Neural cell (in vitro differentiated cells): ENCODE data around the gene ZP2.

Experiments
- EZH2 ChIP-seq: fragments of 200-600, 300-800 bp; shearing (Covaris generic), sonication (generic); IDR thresholded peaks from 2 replicates; pipeline ENCODE4 v1.6.1; 2014; ENCODE audit warnings: antibody characterized with exemption, low read length, borderline replicate concordance, mild to moderate bottlenecking; ENCODE audit not compliant: insufficient read depth, poor library complexity, severe bottlenecking
- TF ChIP-seq, protein P1 (sequence below): fragments of 450-650 bp; IDR thresholded peaks from 2 replicates; pipeline ENCODE4 v1.5.1; 2014; ENCODE audit warnings: antibody characterized with exemption, mild to moderate bottlenecking, moderate library complexity; ENCODE audit not compliant: poor library complexity, severe bottlenecking

GRCh38 chr16:21205303-21205702 is 6.1 kb downstream of the ZP2 start:
- TF ChIP-seq, protein P1, sequence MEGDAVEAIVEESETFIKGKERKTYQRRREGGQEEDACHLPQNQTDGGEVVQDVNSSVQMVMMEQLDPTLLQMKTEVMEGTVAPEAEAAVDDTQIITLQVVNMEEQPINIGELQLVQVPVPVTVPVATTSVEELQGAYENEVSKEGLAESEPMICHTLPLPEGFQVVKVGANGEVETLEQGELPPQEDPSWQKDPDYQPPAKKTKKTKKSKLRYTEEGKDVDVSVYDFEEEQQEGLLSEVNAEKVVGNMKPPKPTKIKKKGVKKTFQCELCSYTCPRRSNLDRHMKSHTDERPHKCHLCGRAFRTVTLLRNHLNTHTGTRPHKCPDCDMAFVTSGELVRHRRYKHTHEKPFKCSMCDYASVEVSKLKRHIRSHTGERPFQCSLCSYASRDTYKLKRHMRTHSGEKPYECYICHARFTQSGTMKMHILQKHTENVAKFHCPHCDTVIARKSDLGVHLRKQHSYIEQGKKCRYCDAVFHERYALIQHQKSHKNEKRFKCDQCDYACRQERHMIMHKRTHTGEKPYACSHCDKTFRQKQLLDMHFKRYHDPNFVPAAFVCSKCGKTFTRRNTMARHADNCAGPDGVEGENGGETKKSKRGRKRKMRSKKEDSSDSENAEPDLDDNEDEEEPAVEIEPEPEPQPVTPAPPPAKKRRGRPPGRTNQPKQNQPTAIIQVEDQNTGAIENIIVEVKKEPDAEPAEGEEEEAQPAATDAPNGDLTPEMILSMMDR, result no peak
- TF ChIP-seq EZH2, result no peak
